Measurements from ENCODE around the gene GULP1.

DNA sequence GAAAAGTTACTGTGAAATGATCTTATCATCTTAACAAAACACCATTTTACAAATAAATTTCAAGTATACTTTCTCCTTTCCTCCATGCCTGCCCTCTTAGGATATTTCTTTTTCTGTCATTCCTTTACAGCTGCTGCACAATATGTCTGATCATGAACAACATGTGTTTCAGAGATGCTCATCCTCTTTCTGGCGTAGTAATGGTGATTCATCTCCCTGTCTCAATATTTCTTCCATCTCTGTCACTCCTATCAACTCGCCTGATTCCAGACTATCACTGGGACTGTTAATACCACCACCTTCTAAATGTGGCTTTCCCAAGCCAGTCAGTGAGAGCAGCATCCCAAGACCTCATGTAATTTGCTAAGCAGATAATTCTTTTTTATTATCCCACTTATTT is 290.5 kb downstream of the GULP1 start:
- TF ChIP-seq, protein P1, sequence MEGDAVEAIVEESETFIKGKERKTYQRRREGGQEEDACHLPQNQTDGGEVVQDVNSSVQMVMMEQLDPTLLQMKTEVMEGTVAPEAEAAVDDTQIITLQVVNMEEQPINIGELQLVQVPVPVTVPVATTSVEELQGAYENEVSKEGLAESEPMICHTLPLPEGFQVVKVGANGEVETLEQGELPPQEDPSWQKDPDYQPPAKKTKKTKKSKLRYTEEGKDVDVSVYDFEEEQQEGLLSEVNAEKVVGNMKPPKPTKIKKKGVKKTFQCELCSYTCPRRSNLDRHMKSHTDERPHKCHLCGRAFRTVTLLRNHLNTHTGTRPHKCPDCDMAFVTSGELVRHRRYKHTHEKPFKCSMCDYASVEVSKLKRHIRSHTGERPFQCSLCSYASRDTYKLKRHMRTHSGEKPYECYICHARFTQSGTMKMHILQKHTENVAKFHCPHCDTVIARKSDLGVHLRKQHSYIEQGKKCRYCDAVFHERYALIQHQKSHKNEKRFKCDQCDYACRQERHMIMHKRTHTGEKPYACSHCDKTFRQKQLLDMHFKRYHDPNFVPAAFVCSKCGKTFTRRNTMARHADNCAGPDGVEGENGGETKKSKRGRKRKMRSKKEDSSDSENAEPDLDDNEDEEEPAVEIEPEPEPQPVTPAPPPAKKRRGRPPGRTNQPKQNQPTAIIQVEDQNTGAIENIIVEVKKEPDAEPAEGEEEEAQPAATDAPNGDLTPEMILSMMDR (IDR thresholded peaks at IDR 0.05; ENCODE audit: insufficient read depth, low read depth, low read length), result no peak
- TF ChIP-seq EZH2 (IDR thresholded peaks at IDR 0.05; ENCODE audit: insufficient read depth, low read length), result no peak

Measured in astrocyte (in vitro differentiated cells and primary cell).